Mesothelial cell of epicardium (in vitro differentiated cells): ENCODE measurements around the gene CYB561D1. TPM values are rescaled to one million over a fixed set of nuclear protein-coding genes. Genes with fewer than 3 reads are reported as not detected.

Source experiments
- DNase-seq, 2 experiments: peaks; one replicate each; pipeline ENCODE4 v3.0.0; 2021; ENCODE audit warnings: low spot score in 2 of 2; ENCODE audit not compliant: unreplicated experiment in 2 of 2
- H3K27ac Mint-ChIP-seq: 2 replicates; pipeline ENCODE4 v1.8.0; 2021; ENCODE audit warnings: mixed read lengths
- H3K27me3 Mint-ChIP-seq: 2 replicates; pipeline ENCODE4 v1.8.0; 2021; ENCODE audit warnings: low read depth, mixed read lengths
- H3K36me3 Mint-ChIP-seq: 2 replicates; pipeline ENCODE4 v1.8.0; 2021; ENCODE audit warnings: mixed read lengths
- H3K4me1 Mint-ChIP-seq: 2 replicates; pipeline ENCODE4 v1.8.0; 2021; ENCODE audit warnings: mixed read lengths
- H3K4me3 Mint-ChIP-seq: 2 replicates; pipeline ENCODE4 v1.8.0; 2021; ENCODE audit warnings: mild to moderate bottlenecking, moderate library complexity, mixed read lengths
- H3K9me3 Mint-ChIP-seq: 2 replicates; pipeline ENCODE4 v1.8.0; 2021; ENCODE audit warnings: mixed read lengths
- total RNA-seq: library from RNA; stranded (reverse); gene quantifications from 3 replicates; pipeline ENCODE4 v1.2.1, GENCODE V29; 2021
- TF ChIP-seq, protein P1 (sequence below): fragments of 200-600 bp; sonication (generic); IDR thresholded peaks from one replicate; pipeline ENCODE4 v1.5.0; 2021; ENCODE audit warnings: antibody characterized with exemption; ENCODE audit not compliant: unreplicated experiment

Gene CYB561D1
- total RNA-seq, 1 donor from 2014 or later = 9.5 TPM

DNA sequence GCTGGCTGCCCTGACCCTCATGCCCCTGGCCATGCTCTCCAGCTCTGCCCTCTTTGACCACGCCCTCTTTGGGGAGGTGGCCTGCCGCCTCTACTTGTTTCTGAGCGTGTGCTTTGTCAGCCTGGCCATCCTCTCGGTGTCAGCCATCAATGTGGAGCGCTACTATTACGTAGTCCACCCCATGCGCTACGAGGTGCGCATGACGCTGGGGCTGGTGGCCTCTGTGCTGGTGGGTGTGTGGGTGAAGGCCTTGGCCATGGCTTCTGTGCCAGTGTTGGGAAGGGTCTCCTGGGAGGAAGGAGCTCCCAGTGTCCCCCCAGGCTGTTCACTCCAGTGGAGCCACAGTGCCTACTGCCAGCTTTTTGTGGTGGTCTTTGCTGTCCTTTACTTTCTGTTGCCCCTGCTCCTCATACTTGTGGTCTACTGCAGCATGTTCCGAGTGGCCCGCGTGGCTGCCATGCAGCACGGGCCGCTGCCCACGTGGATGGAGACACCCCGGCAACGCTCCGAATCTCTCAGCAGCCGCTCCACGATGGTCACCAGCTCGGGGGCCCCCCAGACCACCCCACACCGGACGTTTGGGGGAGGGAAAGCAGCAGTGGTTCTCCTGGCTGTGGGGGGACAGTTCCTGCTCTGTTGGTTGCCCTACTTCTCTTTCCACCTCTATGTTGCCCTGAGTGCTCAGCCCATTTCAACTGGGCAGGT is 49.5 kb downstream of the CYB561D1 start:
- Mint-ChIP-seq H3K4me1 (peaks cover 22% of the 10 kb centered on the region), H3K27me3 (peaks cover 40% of the 10 kb centered on the region), H3K36me3 (no peaks in the 10 kb centered on the region), H3K9me3 (no peaks in the 10 kb centered on the region), H3K27ac (no peak overlapping the region), H3K4me3 (no peak overlapping the region)
- TF ChIP-seq, protein P1, sequence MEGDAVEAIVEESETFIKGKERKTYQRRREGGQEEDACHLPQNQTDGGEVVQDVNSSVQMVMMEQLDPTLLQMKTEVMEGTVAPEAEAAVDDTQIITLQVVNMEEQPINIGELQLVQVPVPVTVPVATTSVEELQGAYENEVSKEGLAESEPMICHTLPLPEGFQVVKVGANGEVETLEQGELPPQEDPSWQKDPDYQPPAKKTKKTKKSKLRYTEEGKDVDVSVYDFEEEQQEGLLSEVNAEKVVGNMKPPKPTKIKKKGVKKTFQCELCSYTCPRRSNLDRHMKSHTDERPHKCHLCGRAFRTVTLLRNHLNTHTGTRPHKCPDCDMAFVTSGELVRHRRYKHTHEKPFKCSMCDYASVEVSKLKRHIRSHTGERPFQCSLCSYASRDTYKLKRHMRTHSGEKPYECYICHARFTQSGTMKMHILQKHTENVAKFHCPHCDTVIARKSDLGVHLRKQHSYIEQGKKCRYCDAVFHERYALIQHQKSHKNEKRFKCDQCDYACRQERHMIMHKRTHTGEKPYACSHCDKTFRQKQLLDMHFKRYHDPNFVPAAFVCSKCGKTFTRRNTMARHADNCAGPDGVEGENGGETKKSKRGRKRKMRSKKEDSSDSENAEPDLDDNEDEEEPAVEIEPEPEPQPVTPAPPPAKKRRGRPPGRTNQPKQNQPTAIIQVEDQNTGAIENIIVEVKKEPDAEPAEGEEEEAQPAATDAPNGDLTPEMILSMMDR = no peak
- no peak for DNase-seq

DNA sequence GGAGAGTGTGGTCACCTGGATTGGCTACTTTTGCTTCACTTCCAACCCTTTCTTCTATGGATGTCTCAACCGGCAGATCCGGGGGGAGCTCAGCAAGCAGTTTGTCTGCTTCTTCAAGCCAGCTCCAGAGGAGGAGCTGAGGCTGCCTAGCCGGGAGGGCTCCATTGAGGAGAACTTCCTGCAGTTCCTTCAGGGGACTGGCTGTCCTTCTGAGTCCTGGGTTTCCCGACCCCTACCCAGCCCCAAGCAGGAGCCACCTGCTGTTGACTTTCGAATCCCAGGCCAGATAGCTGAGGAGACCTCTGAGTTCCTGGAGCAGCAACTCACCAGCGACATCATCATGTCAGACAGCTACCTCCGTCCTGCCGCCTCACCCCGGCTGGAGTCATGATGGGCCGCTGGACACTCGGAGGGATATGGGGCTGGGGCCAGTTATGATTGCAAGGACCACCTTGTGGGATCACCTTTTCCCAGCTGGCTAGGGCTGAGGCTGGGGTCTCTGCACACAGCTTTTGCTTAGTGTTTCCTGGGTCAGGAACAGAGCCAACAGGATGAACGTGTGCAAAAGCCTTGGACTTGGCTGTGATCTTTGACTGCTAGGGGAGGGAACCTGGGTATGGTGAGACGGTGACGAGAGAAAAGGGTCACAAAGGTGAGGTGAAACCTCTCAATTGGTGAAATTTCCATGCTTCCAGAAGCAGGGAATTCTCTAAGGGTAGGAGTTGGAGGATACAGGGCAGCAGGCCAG is 50.3 kb downstream of the CYB561D1 start:
- H3K9me3 Mint-ChIP-seq = no peaks in the 10 kb centered on the region
- H3K27ac Mint-ChIP-seq = no peak overlapping the region
- no peak overlapping the region for H3K4me3 Mint-ChIP-seq

DNA sequence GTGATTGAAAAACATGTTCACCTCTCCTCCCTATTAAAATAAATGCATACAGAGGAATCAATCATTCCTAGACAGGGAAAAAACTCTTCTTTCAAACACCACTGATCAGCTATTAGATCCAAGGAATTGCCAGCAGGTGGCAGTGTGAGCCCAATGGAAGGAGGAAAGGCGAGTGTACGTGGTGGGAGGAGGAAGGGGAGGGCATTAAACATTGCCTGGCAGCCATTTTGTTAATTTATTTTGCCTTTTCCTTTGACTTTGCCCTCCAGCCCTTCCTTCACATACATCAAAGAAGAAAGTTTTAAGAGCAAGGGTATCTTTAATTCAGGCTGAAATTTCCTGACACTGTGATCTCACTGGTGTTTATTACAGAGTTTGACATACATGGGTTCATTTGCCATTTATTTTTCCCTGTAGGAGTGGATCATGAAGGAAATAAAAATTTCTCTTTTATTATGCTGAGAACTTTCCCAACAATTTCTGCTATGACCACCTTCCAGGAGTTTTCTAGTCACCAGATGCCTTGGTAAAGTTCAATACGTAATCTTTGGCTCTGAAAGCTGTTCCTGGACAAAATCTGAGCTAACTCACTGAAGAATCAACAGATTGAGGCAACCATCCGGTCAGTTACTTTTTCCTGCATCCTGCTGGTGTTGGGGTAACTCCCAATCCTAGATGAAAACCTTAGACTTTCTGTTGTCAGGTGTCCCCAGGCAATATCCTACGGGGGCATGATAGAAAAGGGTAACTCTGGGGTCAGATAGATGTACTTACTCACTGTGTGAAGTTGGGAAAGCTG is 52.6 kb downstream of the CYB561D1 start:
- peak overlapping the region; percentile 100 for H3K27ac Mint-ChIP-seq
- H3K9me3 Mint-ChIP-seq = no peaks in the 10 kb centered on the region
- TF ChIP-seq, protein P1 = peak; percentile 82
- H3K4me1 Mint-ChIP-seq = peaks cover 38% of the 10 kb centered on the region
- peaks cover 1% of the 10 kb centered on the region for H3K36me3 Mint-ChIP-seq
- DNase-seq = peak; percentile 69 to 88
- H3K4me3 Mint-ChIP-seq = peak overlapping the region; percentile 97
- H3K27me3 Mint-ChIP-seq = peaks cover 16% of the 10 kb centered on the region

More for the DNA sequence above, 50.3 kb downstream of the CYB561D1 start:
- TF ChIP-seq, protein P1 = no peak
- Mint-ChIP-seq H3K4me1 (peaks cover 25% of the 10 kb centered on the region), H3K27me3 (peaks cover 35% of the 10 kb centered on the region), H3K36me3 (no peaks in the 10 kb centered on the region)
- DNase-seq = no peak

DNA sequence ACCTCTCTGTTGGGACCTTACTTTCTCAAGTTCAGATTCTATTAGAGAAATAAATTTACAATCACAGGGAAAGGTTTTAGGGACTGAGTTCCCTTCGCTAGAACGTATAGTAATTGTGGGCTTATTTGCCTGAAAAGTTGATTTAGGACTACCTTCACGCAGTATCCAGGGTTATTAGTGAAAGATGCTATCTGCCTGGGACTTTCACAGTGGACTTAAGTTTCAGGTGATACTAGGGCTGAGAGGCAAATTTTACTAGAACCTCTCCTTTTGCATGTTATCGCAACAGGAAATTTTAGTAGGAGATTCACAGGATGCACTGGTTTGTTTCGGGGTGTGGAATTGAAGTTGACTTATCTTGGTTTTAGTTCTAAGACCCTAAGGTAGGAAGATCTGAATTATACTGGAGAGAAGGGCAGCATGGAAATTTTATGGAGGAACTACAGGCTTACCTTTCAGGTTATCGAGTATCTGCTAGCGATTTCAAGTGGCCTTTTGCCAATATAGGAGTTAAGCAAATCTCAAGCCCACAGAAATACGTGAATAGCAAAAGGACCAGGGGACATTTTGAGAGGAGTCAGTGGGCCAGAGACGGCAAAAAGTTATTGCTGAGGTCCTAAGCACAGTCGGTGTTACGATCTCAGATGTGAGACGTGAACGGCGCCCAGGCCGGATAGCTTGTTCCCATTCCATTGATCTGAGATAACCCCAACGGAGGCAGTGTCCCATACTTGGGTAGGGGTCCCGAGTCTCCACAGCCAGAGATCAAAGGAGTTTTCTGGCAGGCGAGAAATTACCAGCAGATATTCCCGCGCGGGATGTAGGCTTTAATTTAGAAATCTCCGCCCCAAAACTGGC is 53.8 kb downstream of the CYB561D1 start:
- H3K4me1 Mint-ChIP-seq = peaks cover 38% of the 10 kb centered on the region
- H3K27ac Mint-ChIP-seq = peak overlapping the region; percentile 100
- TF ChIP-seq, protein P1 = no peak
- H3K36me3 Mint-ChIP-seq = peaks cover 1% of the 10 kb centered on the region
- peak in 1 of 2 experiments; percentile 47 for DNase-seq
- H3K9me3 Mint-ChIP-seq = no peaks in the 10 kb centered on the region
- H3K4me3 Mint-ChIP-seq = peak overlapping the region; percentile 97
- H3K27me3 Mint-ChIP-seq = peaks cover 6% of the 10 kb centered on the region
